HEK293 (cell line): Measurements from ENCODE around the gene ANKRD11.

ENCODE experiments used
- ZEB2 ChIP-seq: fragments of 450-650 bp; formaldehyde crosslinking; IDR thresholded peaks from 2 replicates; pipeline ENCODE4 v1.5.1; 2016; ENCODE audit warnings: missing biosample characterization, missing genetic modification characterization
- ZFP37 ChIP-seq: fragments of 450-650 bp; formaldehyde crosslinking; IDR thresholded peaks from 2 replicates; pipeline ENCODE4 v1.5.1; 2016; ENCODE audit warnings: missing biosample characterization, missing genetic modification characterization
- ZNF10 ChIP-seq: fragments of 450-650 bp; formaldehyde crosslinking; IDR thresholded peaks from 2 replicates; pipeline ENCODE4 v1.5.1; 2017; ENCODE audit warnings: missing biosample characterization, missing genetic modification characterization
- ZNF274 ChIP-seq, 2 experiments: fragments of 200-500 bp in 1 of 2; fragments of 450-650 bp in 1 of 2; sonication (Bioruptor generic) in 1 of 2; formaldehyde crosslinking in 1 of 2; IDR thresholded peaks; 2 replicates each; pipeline versions ENCODE4 v1.5.1 to v1.6.1; 2014 to 2016; ENCODE audit warnings: borderline replicate concordance in 1 of 2, inconsistent platforms in 1 of 2, low read length in 1 of 2, missing biosample characterization in 1 of 2, missing genetic modification characterization in 1 of 2
- ZNF423 ChIP-seq: fragments of 450-650 bp; formaldehyde crosslinking; IDR thresholded peaks from 2 replicates; pipeline ENCODE4 v1.5.1; 2016; ENCODE audit warnings: missing biosample characterization, missing genetic modification characterization
- ZNF624 ChIP-seq: fragments of 450-650 bp; formaldehyde crosslinking; IDR thresholded peaks from 2 replicates; pipeline ENCODE4 v1.5.1; 2017; ENCODE audit warnings: missing biosample characterization, missing genetic modification characterization
- ZNF629 ChIP-seq: fragments of 450-650 bp; formaldehyde crosslinking; IDR thresholded peaks from 2 replicates; pipeline ENCODE4 v1.5.1; 2017; ENCODE audit warnings: missing biosample characterization, missing genetic modification characterization
- ZNF707 ChIP-seq: fragments of 450-650 bp; formaldehyde crosslinking; IDR thresholded peaks from 2 replicates; pipeline ENCODE4 v1.5.1; 2016; ENCODE audit warnings: missing biosample characterization, missing genetic modification characterization
- TF ChIP-seq, protein P1 (sequence below): fragments of 450-650 bp; formaldehyde crosslinking; IDR thresholded peaks from 2 replicates; pipeline ENCODE4 v1.5.1; 2016; ENCODE audit warnings: missing biosample characterization, missing genetic modification characterization

DNA sequence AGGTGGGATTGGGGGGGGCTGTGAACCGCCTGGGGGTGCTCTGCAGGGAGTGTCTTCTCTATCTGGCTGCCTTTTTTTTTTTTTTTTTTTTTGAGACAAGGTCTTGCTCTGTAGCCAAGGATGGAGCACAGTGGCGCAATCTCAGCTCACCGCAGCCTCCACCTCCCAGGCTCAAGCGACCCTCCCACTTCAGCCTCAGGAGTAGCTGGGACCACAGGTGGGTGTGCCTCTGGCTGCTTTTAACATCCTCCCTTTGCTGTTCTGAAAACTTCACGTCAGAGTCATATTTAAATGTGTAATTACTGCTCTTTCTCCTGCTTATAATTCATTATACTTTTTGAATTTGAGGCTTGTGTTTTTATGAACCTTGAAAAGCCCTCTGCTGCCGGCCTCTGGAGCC lies 194.4 kb downstream of the ANKRD11 start:
- no peak for TF ChIP-seq ZNF10 (tag by site-specific recombination)
- TF ChIP-seq, protein P1, sequence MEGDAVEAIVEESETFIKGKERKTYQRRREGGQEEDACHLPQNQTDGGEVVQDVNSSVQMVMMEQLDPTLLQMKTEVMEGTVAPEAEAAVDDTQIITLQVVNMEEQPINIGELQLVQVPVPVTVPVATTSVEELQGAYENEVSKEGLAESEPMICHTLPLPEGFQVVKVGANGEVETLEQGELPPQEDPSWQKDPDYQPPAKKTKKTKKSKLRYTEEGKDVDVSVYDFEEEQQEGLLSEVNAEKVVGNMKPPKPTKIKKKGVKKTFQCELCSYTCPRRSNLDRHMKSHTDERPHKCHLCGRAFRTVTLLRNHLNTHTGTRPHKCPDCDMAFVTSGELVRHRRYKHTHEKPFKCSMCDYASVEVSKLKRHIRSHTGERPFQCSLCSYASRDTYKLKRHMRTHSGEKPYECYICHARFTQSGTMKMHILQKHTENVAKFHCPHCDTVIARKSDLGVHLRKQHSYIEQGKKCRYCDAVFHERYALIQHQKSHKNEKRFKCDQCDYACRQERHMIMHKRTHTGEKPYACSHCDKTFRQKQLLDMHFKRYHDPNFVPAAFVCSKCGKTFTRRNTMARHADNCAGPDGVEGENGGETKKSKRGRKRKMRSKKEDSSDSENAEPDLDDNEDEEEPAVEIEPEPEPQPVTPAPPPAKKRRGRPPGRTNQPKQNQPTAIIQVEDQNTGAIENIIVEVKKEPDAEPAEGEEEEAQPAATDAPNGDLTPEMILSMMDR (tag by site-specific recombination) = no peak
- no peak for TF ChIP-seq ZNF274 (IDR thresholded peaks at IDR 0.05; ENCODE audit: low read length)
- TF ChIP-seq ZNF274 (tag by site-specific recombination; IDR thresholded peaks at IDR 0.05; ENCODE audit: borderline replicate concordance) = no peak
- TF ChIP-seq ZNF423 (tag by site-specific recombination) = no peak
- no peak for TF ChIP-seq ZEB2 (tag by site-specific recombination)
- no peak for TF ChIP-seq ZNF629 (tag by site-specific recombination)
- TF ChIP-seq ZFP37 = no peak
- TF ChIP-seq ZNF707 = no peak
- TF ChIP-seq ZNF624 (tag by site-specific recombination) = no peak
